GM12878 (cell line): ENCODE results near the gene SORL1. TPM values are rescaled to one million over a fixed set of nuclear protein-coding genes. Genes with fewer than 3 reads are reported as not detected.

Experiments used
- BACH1 ChIP-seq: fragments of 450-650 bp; IDR thresholded peaks from 2 replicates; pipeline ENCODE4 v1.6.1; 2017; ENCODE audit warnings: mild to moderate bottlenecking, borderline replicate concordance
- BCL3 ChIP-seq: IDR thresholded peaks from 2 replicates; pipeline ENCODE4 v1.6.1; 2011; ENCODE audit warnings: borderline replicate concordance, low read depth, mild to moderate bottlenecking, moderate library complexity, low read length; ENCODE audit not compliant: insufficient read depth, poor library complexity, severe bottlenecking
- BRCA1 ChIP-seq: IDR thresholded peaks from 2 replicates; pipeline ENCODE4 v1.6.1; 2011; ENCODE audit warnings: low read depth, low read length, improper control_type of control experiment
- E2F8 ChIP-seq: fragments of 450-650 bp; IDR thresholded peaks from 2 replicates; pipeline ENCODE4 v1.6.1; 2018; ENCODE audit warnings: mild to moderate bottlenecking, low read depth, moderate library complexity; ENCODE audit not compliant: partially characterized antibody
- EP300 ChIP-seq, 2 experiments: fragments of 150-350 bp in 1 of 2; IDR thresholded peaks; 2 replicates each; pipeline ENCODE4 v1.6.1; 2011 to 2012; ENCODE audit warnings: low read depth in 2 of 2, low read length in 2 of 2, borderline replicate concordance in 1 of 2, improper control_type of control experiment in 1 of 2, inconsistent platforms in 1 of 2; ENCODE audit not compliant: control insufficient read depth in 1 of 2
- FOS ChIP-seq: IDR thresholded peaks from 3 replicates; pipeline ENCODE4 v1.6.1; 2011; ENCODE audit warnings: borderline replicate concordance; ENCODE audit not compliant: insufficient read length; ENCODE audit errors: extremely low read depth
- GATAD2B ChIP-seq: fragments of 450-650 bp; conservative IDR thresholded peaks from 2 replicates; pipeline ENCODE4 v1.6.1; 2017; ENCODE audit warnings: low read depth, mild to moderate bottlenecking, moderate library complexity
- HDAC6 ChIP-seq: fragments of 200-600 bp; sonication (generic); IDR thresholded peaks from one replicate; pipeline ENCODE4 v1.8.0; 2017; ENCODE audit warnings: antibody characterized with exemption; ENCODE audit not compliant: unreplicated experiment
- IRF4 ChIP-seq: IDR thresholded peaks from 2 replicates; pipeline ENCODE4 v1.6.1; 2011; ENCODE audit warnings: low read depth, low read length
- KDM1A ChIP-seq: fragments of 200-600 bp; sonication (generic); IDR thresholded peaks from 2 replicates; pipeline ENCODE4 v1.6.1; 2016; ENCODE audit warnings: borderline replicate concordance
- KLF5 ChIP-seq: fragments of 450-650 bp; IDR thresholded peaks from 2 replicates; pipeline ENCODE4 v1.6.1; 2014; ENCODE audit warnings: mild to moderate bottlenecking; ENCODE audit not compliant: partially characterized antibody
- RB1 ChIP-seq: fragments of 450-650 bp; formaldehyde crosslinking; IDR thresholded peaks from 2 replicates; pipeline ENCODE4 v1.6.1; 2017; ENCODE audit warnings: mild to moderate bottlenecking, borderline replicate concordance
- SMAD1 ChIP-seq: fragments of 450-650 bp; IDR thresholded peaks from 2 replicates; pipeline ENCODE4 v1.6.1; 2018; ENCODE audit warnings: mild to moderate bottlenecking, low read depth; ENCODE audit not compliant: partially characterized antibody
- SREBF1 ChIP-seq: IDR thresholded peaks from 2 replicates; pipeline ENCODE4 v1.6.1; 2012; ENCODE audit warnings: mild to moderate bottlenecking, low read length
- SREBF2 ChIP-seq: IDR thresholded peaks from 2 replicates; pipeline ENCODE4 v1.6.1; 2012; ENCODE audit warnings: mild to moderate bottlenecking, low read length
- polyA plus RNA-seq, 11 experiments: library from polyadenylated mRNA; depleted of rRNA in 4 of 11; unstranded in 6 of 11; stranded (reverse) in 5 of 11; fragments of >200 nt; fragmentation: Nextera tagmentation in 4 of 11; fragmentation: Illumina TruSeq in 1 of 11; extraction: Ambion mirVana in 4 of 11; extraction: Trizol in 1 of 11; gene quantifications; 1 replicate in 1 of 11; 2 replicates in 10 of 11; pipeline versions ENCODE4 v1.2.1 to v1.2.3, GENCODE V29; 2011 to 2016; ENCODE audit warnings: inconsistent platforms in 2 of 11, missing spikeins in 2 of 11, low read depth in 1 of 11
- total RNA-seq, 4 experiments: library from RNA; depleted of rRNA in 3 of 4; stranded (reverse); fragments of >200 nt in 3 of 4; fragmentation: Illumina TruSeq in 1 of 4; extraction: Trizol in 1 of 4; gene quantifications; 2 replicates each; pipeline versions ENCODE4 v1.2.1 to v1.2.3, GENCODE V29; 2013 to 2021
- TF ChIP-seq, protein P1 (sequence below): fragments of 450-650 bp; IDR thresholded peaks from 2 replicates; pipeline ENCODE4 v1.6.1; 2017; ENCODE audit warnings: antibody characterized with exemption, mild to moderate bottlenecking, moderate library complexity
- TF ChIP-seq, protein P2 (sequence below): fragments of 450-650 bp; conservative IDR thresholded peaks from 2 replicates; pipeline ENCODE4 v1.6.1; 2017; ENCODE audit warnings: mild to moderate bottlenecking, moderate library complexity

Gene SORL1
- total and polyA plus RNA-seq, 10 of the 15 experiments (the other 5 are each of a cell fraction or from before 2014, with no cell fraction given) = 20.2 to 107 (median 59.9) TPM

- TF ChIP-seq, protein P1, sequence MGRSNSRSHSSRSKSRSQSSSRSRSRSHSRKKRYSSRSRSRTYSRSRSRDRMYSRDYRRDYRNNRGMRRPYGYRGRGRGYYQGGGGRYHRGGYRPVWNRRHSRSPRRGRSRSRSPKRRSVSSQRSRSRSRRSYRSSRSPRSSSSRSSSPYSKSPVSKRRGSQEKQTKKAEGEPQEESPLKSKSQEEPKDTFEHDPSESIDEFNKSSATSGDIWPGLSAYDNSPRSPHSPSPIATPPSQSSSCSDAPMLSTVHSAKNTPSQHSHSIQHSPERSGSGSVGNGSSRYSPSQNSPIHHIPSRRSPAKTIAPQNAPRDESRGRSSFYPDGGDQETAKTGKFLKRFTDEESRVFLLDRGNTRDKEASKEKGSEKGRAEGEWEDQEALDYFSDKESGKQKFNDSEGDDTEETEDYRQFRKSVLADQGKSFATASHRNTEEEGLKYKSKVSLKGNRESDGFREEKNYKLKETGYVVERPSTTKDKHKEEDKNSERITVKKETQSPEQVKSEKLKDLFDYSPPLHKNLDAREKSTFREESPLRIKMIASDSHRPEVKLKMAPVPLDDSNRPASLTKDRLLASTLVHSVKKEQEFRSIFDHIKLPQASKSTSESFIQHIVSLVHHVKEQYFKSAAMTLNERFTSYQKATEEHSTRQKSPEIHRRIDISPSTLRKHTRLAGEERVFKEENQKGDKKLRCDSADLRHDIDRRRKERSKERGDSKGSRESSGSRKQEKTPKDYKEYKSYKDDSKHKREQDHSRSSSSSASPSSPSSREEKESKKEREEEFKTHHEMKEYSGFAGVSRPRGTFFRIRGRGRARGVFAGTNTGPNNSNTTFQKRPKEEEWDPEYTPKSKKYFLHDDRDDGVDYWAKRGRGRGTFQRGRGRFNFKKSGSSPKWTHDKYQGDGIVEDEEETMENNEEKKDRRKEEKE = no peak
- TF ChIP-seq GATAD2B (peak; percentile 98), SMAD1 (peak; percentile 60), E2F8 (no peak), KLF5 (peak; percentile 73), BCL3 (peak; percentile 99), KDM1A (no peak), FOS (no peak), BACH1 (peak; percentile 62; the same call in 1 of the 2 replicates), IRF4 (peak; percentile 53), BRCA1 (no peak), HDAC6 (no peak), SREBF1 (no peak), EP300 (IDR thresholded peaks at IDR 0.05; ENCODE audit: borderline replicate concordance in 1 of 2, control insufficient read depth in 1 of 2, low read depth in 2 of 2, low read length in 2 of 2) (peak; percentile 85 to 90), SREBF2 (no peak), RB1 (0 out of 2 replicates have a peak, but pooled peaks have one; percentile 26)
- TF ChIP-seq, protein P2, sequence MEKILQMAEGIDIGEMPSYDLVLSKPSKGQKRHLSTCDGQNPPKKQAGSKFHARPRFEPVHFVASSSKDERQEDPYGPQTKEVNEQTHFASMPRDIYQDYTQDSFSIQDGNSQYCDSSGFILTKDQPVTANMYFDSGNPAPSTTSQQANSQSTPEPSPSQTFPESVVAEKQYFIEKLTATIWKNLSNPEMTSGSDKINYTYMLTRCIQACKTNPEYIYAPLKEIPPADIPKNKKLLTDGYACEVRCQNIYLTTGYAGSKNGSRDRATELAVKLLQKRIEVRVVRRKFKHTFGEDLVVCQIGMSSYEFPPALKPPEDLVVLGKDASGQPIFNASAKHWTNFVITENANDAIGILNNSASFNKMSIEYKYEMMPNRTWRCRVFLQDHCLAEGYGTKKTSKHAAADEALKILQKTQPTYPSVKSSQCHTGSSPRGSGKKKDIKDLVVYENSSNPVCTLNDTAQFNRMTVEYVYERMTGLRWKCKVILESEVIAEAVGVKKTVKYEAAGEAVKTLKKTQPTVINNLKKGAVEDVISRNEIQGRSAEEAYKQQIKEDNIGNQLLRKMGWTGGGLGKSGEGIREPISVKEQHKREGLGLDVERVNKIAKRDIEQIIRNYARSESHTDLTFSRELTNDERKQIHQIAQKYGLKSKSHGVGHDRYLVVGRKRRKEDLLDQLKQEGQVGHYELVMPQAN = 0 out of 2 replicates have a peak, but pooled peaks have one; percentile 24
Measured at GRCh38 chr11:121589946-121590537, 137.9 kb downstream of the SORL1 start (continued).
